HG03469 (cell line): ENCODE results near the gene NGEF.

ENCODE experiments used
- ATAC-seq: cut with Tn5 transposase; IDR thresholded peaks from one replicate; pipeline ENCODE4 v1.9.1; 2021; ENCODE audit warnings: mild to moderate bottlenecking, moderate library complexity, moderate number of reproducible peaks; ENCODE audit not compliant: unreplicated experiment

Gene NGEF

DNA sequence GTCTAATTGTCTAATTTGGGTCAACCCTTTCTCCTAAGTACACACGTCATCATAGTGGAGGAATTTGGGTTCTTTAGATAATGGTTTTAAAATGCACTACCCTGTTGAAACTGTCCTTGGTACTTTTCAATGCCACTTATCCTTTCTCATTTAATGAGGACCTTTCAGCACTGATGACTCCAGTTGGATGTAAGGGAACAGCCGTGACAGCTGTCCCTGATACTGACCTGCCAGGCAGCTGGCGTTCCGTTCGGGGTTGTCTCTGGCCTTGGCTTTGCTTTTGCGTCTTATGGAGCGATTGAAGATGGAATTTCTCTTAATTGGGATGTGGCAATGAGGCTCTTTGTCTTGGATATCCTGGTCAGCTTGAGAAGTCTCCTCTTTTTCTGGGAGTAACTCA lies 38.7 kb downstream of the NGEF start:
- ATAC-seq, result no peak

- no peak for ATAC-seq
Observed at GRCh38 chr2:232973796-232974195, 39.3 kb downstream of the NGEF start.

DNA sequence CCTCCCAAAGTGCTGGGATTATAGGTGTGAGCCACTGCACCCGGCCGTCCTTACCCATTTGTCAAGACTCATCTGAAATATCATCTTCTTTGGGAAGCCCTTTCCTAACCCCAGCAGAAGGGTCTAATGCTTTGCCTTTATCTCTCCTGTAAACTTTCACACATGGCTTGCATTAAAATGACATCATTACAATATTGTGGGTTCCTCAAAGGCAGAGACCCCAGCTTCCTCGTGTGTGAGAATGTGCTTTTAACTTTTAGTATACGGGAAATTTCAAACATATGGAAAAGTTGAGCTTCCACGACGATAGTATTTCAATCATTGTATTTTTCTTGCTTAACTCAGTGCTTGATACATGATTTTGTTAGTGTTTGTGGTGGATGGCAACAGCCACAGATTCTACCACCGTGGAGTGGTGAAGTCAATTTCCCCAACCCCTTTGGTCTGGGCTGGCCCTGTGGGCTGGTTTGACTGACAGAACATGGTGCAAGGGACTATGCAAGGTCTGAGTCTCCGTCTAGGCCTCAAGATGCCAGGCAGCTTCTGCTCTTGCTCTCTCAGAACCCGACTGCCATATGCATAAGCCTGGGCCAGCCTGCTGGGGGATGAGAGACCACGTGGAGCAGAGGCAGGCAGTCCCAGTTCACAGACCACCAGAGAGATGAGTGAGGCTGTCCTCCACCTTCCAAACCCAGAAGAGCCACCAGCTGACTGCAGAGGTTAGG lies 39.9 kb downstream of the NGEF start:
- no peak for ATAC-seq

DNA sequence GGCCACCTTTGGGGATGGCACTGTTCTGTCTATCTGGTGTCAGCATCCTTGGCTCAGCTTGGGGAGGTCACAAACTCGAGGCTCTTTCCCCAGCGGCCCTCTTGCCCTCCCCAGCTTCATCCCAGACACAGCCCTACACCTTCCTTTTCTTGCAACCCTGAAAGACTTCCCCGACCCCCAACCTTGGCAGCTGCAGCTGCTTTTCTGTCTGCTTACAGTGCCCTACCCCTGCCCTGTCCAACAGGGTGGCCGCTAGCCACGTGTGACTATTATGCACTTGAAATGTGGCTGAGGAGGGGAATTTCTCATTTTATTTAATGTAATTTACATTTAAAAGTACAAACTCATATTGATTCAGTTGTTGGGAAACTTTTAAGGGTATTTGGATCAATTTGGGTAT lies 41.3 kb downstream of the NGEF start:
- no peak for ATAC-seq

GRCh38 chr2:232970051-232970450 lies 43.0 kb downstream of the NGEF start:
- no peak for ATAC-seq

- no peak for ATAC-seq
Observed at GRCh38 chr2:232967474-232967873, 45.6 kb downstream of the NGEF start.

DNA sequence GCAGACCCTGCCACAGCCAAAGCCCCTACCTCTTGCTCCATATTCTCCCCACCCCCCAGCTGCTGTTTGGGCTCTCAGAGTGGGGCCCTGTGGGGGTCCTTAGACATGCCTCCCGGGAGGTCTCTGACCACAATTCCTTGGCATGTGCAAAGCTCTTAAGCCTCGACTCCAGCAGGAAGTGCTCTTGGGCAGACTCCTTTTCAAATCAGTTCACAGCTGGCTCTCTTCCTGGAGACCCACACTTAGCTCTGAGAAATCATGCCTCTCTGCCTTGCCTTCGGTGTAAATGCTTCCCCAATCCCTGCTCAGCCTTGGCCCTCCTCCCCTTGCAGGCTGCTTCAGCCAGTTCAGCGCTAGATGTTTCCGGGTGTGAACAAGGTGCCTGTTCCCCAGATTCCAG lies 46.9 kb downstream of the NGEF start:
- ATAC-seq, result no peak

DNA sequence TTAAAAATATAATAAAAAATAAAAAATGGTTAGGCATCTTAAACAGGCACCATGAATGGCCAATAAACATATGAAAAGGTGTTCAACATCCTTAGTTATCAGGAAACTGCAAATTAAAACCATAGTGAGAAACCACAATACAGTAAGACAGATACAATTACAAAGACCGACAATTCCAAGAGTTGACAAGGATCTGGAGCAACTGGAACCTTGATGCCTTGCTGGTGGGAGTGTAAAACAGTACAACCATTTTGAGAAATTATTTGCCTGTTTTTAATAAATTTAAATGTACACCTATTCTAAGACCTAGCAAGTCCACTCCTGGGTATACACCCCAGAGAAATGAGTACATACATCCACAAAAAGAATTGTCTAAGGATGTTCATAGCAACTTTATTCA lies 49.1 kb downstream of the NGEF start:
- ATAC-seq, result no peak

GRCh38 chr2:232960862-232961261 lies 52.2 kb downstream of the NGEF start:
- no peak for ATAC-seq

DNA sequence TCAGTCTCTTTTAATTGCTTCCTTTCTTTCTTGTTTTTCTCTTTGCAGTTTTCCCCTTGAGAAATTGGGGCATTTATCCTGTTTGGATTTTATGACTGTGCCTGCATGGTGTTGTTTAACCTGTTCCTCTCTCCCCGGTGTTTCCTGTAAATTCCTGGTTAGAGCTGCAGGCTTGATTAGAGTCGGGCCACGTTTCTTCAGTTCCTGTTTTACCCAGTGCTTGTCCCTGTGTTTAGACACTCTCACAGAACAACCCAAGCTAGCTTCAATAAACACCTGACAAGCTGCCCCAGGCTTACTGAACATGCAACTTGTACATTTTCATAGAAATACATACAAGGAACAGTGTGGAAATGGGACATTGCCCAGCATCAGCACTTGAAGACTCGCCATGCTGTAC lies 53.9 kb downstream of the NGEF start:
- no peak for ATAC-seq

DNA sequence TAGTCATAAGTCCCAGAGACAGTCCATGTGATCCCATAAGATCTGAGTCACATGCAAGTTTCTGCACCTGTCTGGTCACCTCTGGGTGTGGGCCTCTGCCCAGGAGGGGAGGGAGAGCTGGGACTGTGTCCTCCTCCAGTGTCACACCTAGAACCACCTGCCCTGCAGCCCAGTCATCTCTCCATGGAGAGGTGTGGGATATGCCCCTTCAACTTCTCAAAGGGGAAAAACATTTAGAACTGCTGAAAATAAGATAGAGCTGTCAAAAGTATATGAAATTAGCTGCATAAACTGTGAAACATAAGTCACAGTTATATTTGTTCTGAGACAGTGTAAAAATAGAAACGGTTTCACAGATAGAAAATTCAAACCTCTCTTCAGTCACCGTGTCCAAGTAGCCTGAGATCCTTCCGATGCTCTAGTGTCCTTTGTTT lies 55.4 kb downstream of the NGEF start:
- ATAC-seq, result no peak

- no peak for ATAC-seq
Observed at GRCh38 chr2:232955856-232956255, 57.2 kb downstream of the NGEF start.

DNA sequence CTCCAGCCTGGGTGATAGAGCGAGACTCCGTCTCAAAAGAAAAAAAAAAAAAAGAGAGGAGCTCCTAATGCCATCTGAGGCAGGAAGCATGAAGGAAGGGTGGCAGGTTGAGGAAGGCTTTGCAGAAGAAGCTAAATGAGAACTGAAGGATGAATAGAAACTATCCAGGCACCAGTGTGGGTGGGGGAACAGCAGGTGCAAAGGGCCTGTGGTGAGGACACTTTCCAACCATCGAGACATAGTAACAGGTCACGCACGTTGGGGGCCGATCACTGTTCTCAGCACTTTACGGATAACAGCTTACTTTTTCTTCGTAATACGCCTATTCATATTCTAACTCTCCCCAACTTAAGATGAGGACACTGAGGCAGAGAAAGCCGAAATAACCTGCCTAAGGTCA lies 58.4 kb downstream of the NGEF start:
- ATAC-seq, result no peak

DNA sequence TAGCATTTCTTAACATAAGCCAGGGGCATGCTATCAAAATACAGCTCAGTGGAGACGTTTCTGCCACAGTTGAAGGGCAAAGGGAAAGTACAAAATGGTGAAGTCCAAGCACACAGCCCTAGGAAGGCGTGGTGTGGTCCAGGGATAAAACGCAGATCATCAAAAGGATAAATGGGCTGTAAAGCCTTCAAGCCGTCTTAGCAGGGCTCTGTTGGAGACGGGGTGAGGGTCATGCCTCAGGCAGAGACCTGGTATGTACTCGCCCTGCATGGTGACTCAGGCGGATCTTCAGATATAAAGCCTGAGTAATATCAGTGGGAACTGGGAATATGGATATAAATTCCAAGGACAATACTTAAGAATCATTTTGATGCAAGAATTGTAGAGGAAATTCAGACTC lies 61.2 kb downstream of the NGEF start:
- no peak for ATAC-seq

- ATAC-seq, result no peak
Observed at GRCh38 chr2:232951181-232951580, 61.9 kb downstream of the NGEF start.

DNA sequence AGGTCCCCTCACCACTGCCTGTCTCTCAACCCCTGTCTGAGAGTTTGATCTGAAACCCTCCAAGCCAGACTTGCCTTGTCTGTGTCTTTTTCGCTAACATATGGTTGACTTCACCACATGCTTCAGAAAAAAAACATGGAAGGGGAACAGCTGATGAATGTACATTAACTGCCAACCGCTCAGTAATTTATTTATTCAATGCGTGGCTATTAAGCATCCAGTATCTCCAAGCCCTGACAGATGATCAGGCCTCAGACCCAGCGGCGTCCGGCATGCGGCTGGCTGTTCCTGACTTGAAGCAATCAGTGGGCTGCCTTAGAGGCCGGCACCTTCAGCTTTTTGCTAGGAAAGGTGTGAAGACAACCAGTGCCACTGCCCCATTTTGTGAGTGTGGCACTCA lies 62.3 kb downstream of the NGEF start:
- no peak for ATAC-seq

- ATAC-seq, result no peak
Observed at GRCh38 chr2:232949016-232949415, 64.0 kb downstream of the NGEF start.

DNA sequence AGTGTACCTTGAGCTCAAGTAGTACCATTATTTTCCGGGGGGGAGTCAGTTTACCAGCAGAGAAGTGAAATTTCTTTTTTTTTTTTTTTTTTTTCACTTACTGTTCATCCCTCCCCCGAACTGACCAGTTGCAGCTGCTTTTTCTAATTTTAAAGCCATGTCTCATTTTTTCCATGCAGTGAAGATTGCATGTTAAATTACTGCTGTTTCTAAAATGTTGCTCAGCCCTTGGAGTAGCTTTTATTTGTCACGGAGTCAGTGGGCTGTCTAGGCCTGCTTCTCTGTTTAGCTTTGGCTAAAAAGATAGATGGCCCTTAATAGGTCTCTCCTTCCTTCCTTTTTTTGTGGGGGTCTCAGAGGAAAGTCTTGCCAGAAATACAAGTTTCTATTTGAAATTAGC lies 70.2 kb downstream of the NGEF start:
- ATAC-seq, result no peak

GRCh38 chr2:232941912-232942594 lies 71.0 kb downstream of the NGEF start:
- no peak for ATAC-seq

GRCh38 chr2:232941400-232941799 lies 71.7 kb downstream of the NGEF start:
- no peak for ATAC-seq

- no peak for ATAC-seq
Observed at GRCh38 chr2:232940724-232941123, 72.3 kb downstream of the NGEF start.

DNA sequence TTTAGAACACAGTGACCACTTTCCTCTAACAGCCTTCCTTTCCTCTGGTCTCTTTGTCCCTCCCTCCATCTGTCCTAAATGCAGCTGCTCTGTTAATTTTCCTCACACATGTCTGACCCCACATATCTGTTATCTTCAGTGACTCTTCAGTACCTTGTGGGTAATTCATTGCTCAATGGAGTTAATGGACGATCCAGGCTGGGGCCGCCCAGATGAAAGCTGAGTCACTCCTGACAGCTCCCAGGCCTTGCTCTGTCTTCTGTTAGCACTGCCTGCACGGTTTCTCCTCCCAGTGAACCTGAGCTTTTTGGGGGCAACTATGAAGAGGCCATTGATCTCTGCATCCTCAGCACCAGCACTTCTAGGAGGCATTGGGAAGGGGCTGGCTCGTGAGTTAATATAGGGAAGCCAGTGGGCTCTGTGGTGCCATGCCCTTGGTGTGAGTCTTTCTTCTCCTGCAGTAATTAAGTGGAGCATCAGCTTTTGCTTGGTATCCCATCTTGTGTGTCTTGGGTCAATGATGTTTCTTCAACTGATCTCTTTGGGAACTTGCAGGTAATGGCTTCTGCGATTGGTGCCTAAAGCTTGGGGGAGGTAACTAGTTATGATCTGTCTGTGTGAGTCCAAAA lies 75.7 kb downstream of the NGEF start:
- no peak for ATAC-seq
